GM19099 (cell line): Measurements from ENCODE around the gene LYSMD1.

Experiments
- POLR2A ChIP-seq: IDR thresholded peaks from 3 replicates; pipeline ENCODE4 v1.6.1; 2011; ENCODE audit warnings: low read depth; ENCODE audit not compliant: insufficient read length; ENCODE audit errors: extremely low read depth

Gene LYSMD1

GRCh38 chr1:151130987-151131586 lies 34.6 kb downstream of the LYSMD1 start:
- peak; percentile 59 for TF ChIP-seq POLR2A

- TF ChIP-seq POLR2A = no peak
Measured at GRCh38 chr1:151128800-151129199, 36.9 kb downstream of the LYSMD1 start.

- TF ChIP-seq POLR2A = no peak
Measured at GRCh38 chr1:151124763-151125403, 40.8 kb downstream of the LYSMD1 start.

GRCh38 chr1:151113877-151114276 lies 51.8 kb downstream of the LYSMD1 start:
- no peak for TF ChIP-seq POLR2A
